Measurements from ENCODE around the gene P2RX6.

DNA sequence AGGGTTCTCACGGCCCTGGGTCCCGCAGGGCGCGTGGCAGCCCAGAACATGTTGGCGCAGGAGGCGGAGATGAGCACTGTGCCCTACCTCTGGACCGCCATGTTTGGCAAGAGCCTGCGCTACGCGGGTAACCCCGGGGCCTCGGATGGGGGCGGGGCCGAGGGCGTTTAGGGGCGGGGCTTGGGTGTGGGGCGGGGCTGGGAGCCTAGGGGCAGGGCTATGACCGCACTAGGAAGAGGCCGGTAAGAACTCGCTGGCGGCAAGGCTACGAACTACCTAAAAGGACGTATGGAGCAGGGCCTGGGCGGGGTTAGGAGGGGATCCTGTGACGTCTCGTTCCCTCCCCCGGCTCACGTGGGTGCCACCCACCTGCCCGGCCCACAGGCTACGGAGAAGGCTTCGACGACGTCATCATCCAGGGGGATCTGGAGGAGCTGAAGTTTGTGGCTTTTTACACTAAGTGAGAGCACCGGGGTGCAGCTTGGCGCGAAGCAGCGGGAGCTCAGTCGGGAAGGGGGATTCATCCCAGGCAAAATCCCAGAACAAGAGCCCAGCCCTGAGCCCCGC lies 35.6 kb upstream of the P2RX6 start:
- TF ChIP-seq FOXK2 (IDR thresholded peaks at IDR 0.05) (no peak), FOXM1 (IDR thresholded peaks at IDR 0.05; ENCODE audit: borderline replicate concordance) (no peak)
